H1 (cell line): ENCODE measurements around the gene FKBP2. TPM values are rescaled to one million over a fixed set of nuclear protein-coding genes. Genes with fewer than 3 reads are reported as not detected.

ENCODE experiments used
- CTCF ChIA-PET: fragments of 300-600 bp; sonication (Branson Sonifier 250); formaldehyde crosslinking; loops from one replicate; lab custom pipeline; 2021; ENCODE audit not compliant: partially characterized antibody; lab: Charles Lee
- POLR2A ChIA-PET: fragments of 300-600 bp; sonication (Branson Sonifier 250); formaldehyde crosslinking; loops from one replicate; lab custom pipeline; 2021; ENCODE audit warnings: inconsistent platforms; ENCODE audit not compliant: partially characterized antibody; lab: Charles Lee
- DNase-seq, 2 experiments: peaks; one replicate each; pipeline versions ENCODE4 v3.0.0 to v3.0.0-alpha.2; 2010 to 2022; ENCODE audit warnings: low spot score in 2 of 2, low read depth in 1 of 2, mixed read lengths in 1 of 2
- FAIRE-seq: peaks from 2 replicates; lab custom pipeline; 2011; peaks lifted over from hg19 to GRCh38; lab: Jason Lieb, UNC
- H2AFZ ChIP-seq: 2 replicates; pipeline ENCODE4 v1.8.1; 2012; ENCODE audit warnings: low read length, inconsistent platforms
- H2AK5ac ChIP-seq: 2 replicates; pipeline ENCODE4 v1.6.1; 2013; ENCODE audit warnings: low read depth, low read length
- H2BK120ac ChIP-seq: replicated peaks from 2 replicates; pipeline ENCODE3; 2013; ENCODE audit warnings: low read depth, low read length, inconsistent platforms
- H2BK12ac ChIP-seq: 2 replicates; pipeline ENCODE4 v1.6.1; 2013; ENCODE audit warnings: low read depth, low read length
- H2BK15ac ChIP-seq: 2 replicates; pipeline ENCODE4 v1.6.1; 2013; ENCODE audit warnings: low read length
- H2BK20ac ChIP-seq: 2 replicates; pipeline ENCODE4 v1.6.1; 2013; ENCODE audit warnings: low read length
- H2BK5ac ChIP-seq: 2 replicates; pipeline ENCODE4 v1.6.1; 2013; ENCODE audit warnings: low read depth, low read length
- H3K14ac ChIP-seq: 2 replicates; pipeline ENCODE4 v1.6.1; 2013; ENCODE audit warnings: inconsistent platforms; ENCODE audit not compliant: insufficient read length
- H3K18ac ChIP-seq: 2 replicates; pipeline ENCODE4 v1.6.1; 2013; ENCODE audit warnings: low read length; ENCODE audit errors: extremely low read depth
- H3K23ac ChIP-seq: 2 replicates; pipeline ENCODE4 v1.6.1; 2013; ENCODE audit warnings: inconsistent platforms; ENCODE audit not compliant: insufficient read length
- H3K23me2 ChIP-seq: 2 replicates; pipeline ENCODE4 v1.6.1; 2013; ENCODE audit warnings: low read depth, low read length
- H3K27ac ChIP-seq: 2 replicates; pipeline ENCODE4 v1.6.1; 2011; ENCODE audit warnings: low read depth, low read length, inconsistent platforms
- H3K27me3 ChIP-seq, 4 experiments: replicated peaks in 1 of 4; 1 replicate in 1 of 4; 2 replicates in 3 of 4; pipeline versions ENCODE4 v1.6.1 to v1.8.1; 2011 to 2013; ENCODE audit warnings: low read length in 3 of 4, mild to moderate bottlenecking in 3 of 4, inconsistent platforms in 2 of 4, mixed read lengths in 2 of 4, moderate library complexity in 1 of 4; ENCODE audit not compliant: control insufficient read depth in 3 of 4, insufficient read depth in 3 of 4; ENCODE audit errors: extremely low read depth in 1 of 4
- H3K36me3 ChIP-seq, 4 experiments: 2 replicates each; pipeline versions ENCODE4 v1.6.1 to v1.8.1; 2011 to 2013; ENCODE audit warnings: mild to moderate bottlenecking in 4 of 4, low read length in 3 of 4, moderate library complexity in 2 of 4, control low read depth in 1 of 4, inconsistent platforms in 1 of 4; ENCODE audit not compliant: insufficient read depth in 4 of 4, control insufficient read depth in 2 of 4
- H3K4ac ChIP-seq: replicated peaks from 2 replicates; pipeline ENCODE3; 2013; ENCODE audit warnings: low read length, low read depth, mixed read lengths, inconsistent platforms; ENCODE audit not compliant: insufficient read length
- H3K4me1 ChIP-seq, 4 experiments: replicated peaks in 1 of 4; 1 replicate in 1 of 4; 2 replicates in 3 of 4; pipeline versions ENCODE4 v1.6.1 to v1.8.1; 2011 to 2013; ENCODE audit warnings: low read length in 3 of 4, inconsistent platforms in 2 of 4, mixed read lengths in 1 of 4; ENCODE audit not compliant: insufficient read depth in 4 of 4, control insufficient read depth in 3 of 4
- H3K4me2 ChIP-seq, 2 experiments: 2 replicates each; pipeline versions ENCODE4 v1.6.1 to v1.8.1; 2011 to 2013; ENCODE audit warnings: low read depth in 2 of 2, low read length in 2 of 2, control low read depth in 1 of 2, inconsistent platforms in 1 of 2, mild to moderate bottlenecking in 1 of 2; ENCODE audit not compliant: insufficient read depth in 1 of 2
- H3K4me3 ChIP-seq, 4 experiments: fragments of 200-600, 300-600 bp in 1 of 4; sonication (generic), shearing (Covaris generic), sonication (Bioruptor Twin) in 1 of 4; 2 replicates each; pipeline versions ENCODE4 v1.5.1 to v1.8.1; 2011 to 2016; ENCODE audit warnings: low read length in 4 of 4, low read depth in 3 of 4, control low read depth in 2 of 4, inconsistent platforms in 2 of 4, mild to moderate bottlenecking in 2 of 4, mixed read lengths in 1 of 4, moderate library complexity in 1 of 4; ENCODE audit not compliant: insufficient read depth in 2 of 4; ENCODE audit errors: extremely low read depth in 1 of 4
- H3K56ac ChIP-seq: replicated peaks from 2 replicates; pipeline ENCODE3; 2013; ENCODE audit warnings: low read depth, mild to moderate bottlenecking, mixed read lengths, low read length, inconsistent platforms; ENCODE audit not compliant: insufficient read length
- H3K79me1 ChIP-seq: 2 replicates; pipeline ENCODE4 v1.6.1; 2013; ENCODE audit warnings: low read depth, low read length, control low read depth
- H3K79me2 ChIP-seq, 2 experiments: 2 replicates each; pipeline versions ENCODE4 v1.6.1 to v1.8.1; 2012 to 2013; ENCODE audit warnings: low read length in 2 of 2, mild to moderate bottlenecking in 2 of 2, inconsistent platforms in 1 of 2; ENCODE audit not compliant: insufficient read depth in 2 of 2, control insufficient read depth in 1 of 2
- H3K9ac ChIP-seq, 4 experiments: replicated peaks in 1 of 4; 1 replicate in 1 of 4; 2 replicates in 3 of 4; pipeline versions ENCODE4 v1.6.1 to v1.8.1; 2011 to 2013; ENCODE audit warnings: low read depth in 3 of 4, low read length in 3 of 4, control low read depth in 2 of 4, mild to moderate bottlenecking in 2 of 4, moderate library complexity in 2 of 4, inconsistent platforms in 1 of 4; ENCODE audit errors: extremely low read depth in 1 of 4
- H3K9me3 ChIP-seq, 2 experiments: 2 replicates each; pipeline versions ENCODE4 v1.6.1 to v1.8.1; 2012 to 2013; ENCODE audit warnings: mild to moderate bottlenecking in 2 of 2, moderate library complexity in 2 of 2, control low read depth in 1 of 2, inconsistent platforms in 1 of 2, low read depth in 1 of 2, low read length in 1 of 2, mixed read lengths in 1 of 2; ENCODE audit not compliant: insufficient read depth in 2 of 2
- H4K20me1 ChIP-seq, 2 experiments: replicated peaks in 1 of 2; 2 replicates each; pipeline versions ENCODE3 to v1.8.1; 2011 to 2013; ENCODE audit warnings: inconsistent platforms in 2 of 2, low read length in 2 of 2, mild to moderate bottlenecking in 1 of 2; ENCODE audit not compliant: insufficient read depth in 2 of 2, control insufficient read depth in 1 of 2
- H4K5ac ChIP-seq: 2 replicates; pipeline ENCODE4 v1.6.1; 2013; ENCODE audit warnings: low read length, low read depth, mixed read lengths, inconsistent platforms; ENCODE audit not compliant: insufficient read length
- H4K8ac ChIP-seq: 2 replicates; pipeline ENCODE4 v1.8.0; 2013; ENCODE audit warnings: mild to moderate bottlenecking, moderate library complexity, low read length, inconsistent platforms; ENCODE audit not compliant: insufficient read depth; ENCODE audit errors: extremely low read depth
- H4K91ac ChIP-seq: replicated peaks from 2 replicates; pipeline ENCODE3; 2013; ENCODE audit warnings: low read length, mixed read lengths, inconsistent platforms; ENCODE audit not compliant: insufficient read length
- ATF2 ChIP-seq: IDR thresholded peaks from 2 replicates; pipeline ENCODE4 v1.6.1; 2012; ENCODE audit warnings: low read length, inconsistent platforms
- BRCA1 ChIP-seq: IDR thresholded peaks from 2 replicates; pipeline ENCODE4 v1.6.1; 2012; ENCODE audit warnings: low read depth, low read length, improper control_type of control experiment
- FOSL1 ChIP-seq: IDR thresholded peaks from 2 replicates; pipeline ENCODE4 v1.6.1; 2011; ENCODE audit warnings: mild to moderate bottlenecking, low read depth, low read length, moderate library complexity; ENCODE audit not compliant: insufficient read depth
- HDAC6 ChIP-seq: IDR thresholded peaks from one replicate; pipeline ENCODE4 v1.7.1; 2012; ENCODE audit warnings: low read depth, mild to moderate bottlenecking, inconsistent platforms, low read length, moderate library complexity
- POLR2A ChIP-seq, 2 experiments: IDR thresholded peaks; 1 replicate in 1 of 2; 2 replicates in 1 of 2; pipeline ENCODE4 v1.6.1; 2011; ENCODE audit warnings: low read depth in 2 of 2, low read length in 2 of 2, mild to moderate bottlenecking in 2 of 2; ENCODE audit errors: control extremely low read depth in 1 of 2
- POU5F1 ChIP-seq: IDR thresholded peaks from 2 replicates; pipeline ENCODE4 v1.6.1; 2011; ENCODE audit warnings: low read depth, mild to moderate bottlenecking, low read length, moderate library complexity
- RNF2 ChIP-seq: fragments of 200-900, 300-1000 bp; sonication (generic); IDR thresholded peaks from 2 replicates; pipeline ENCODE4 v1.7.1; 2016; ENCODE audit warnings: borderline replicate concordance, low read depth, mild to moderate bottlenecking, antibody characterized with exemption, low read length; ENCODE audit not compliant: poor library complexity, severe bottlenecking; ENCODE audit errors: missing control alignments
- SAP30 ChIP-seq: fragments of 300-600 bp; sonication (generic); IDR thresholded peaks from 2 replicates; pipeline ENCODE4 v1.7.1; 2012; ENCODE audit warnings: low read length, moderate library complexity, mild to moderate bottlenecking, inconsistent platforms; ENCODE audit not compliant: insufficient read depth, insufficient replicate concordance
- SRF ChIP-seq: IDR thresholded peaks from 2 replicates; pipeline ENCODE4 v1.6.1; 2011; ENCODE audit warnings: mild to moderate bottlenecking, low read depth, low read length, moderate library complexity
- USF2 ChIP-seq: IDR thresholded peaks from 2 replicates; pipeline ENCODE4 v1.6.1; 2011; ENCODE audit warnings: low read length, improper control_type of control experiment
- ZNF274 ChIP-seq: IDR thresholded peaks from 2 replicates; pipeline ENCODE4 v1.7.0; 2012; ENCODE audit warnings: low read length, borderline replicate concordance; ENCODE audit errors: extremely low read depth
- WGBS, 2 experiments: shearing (Covaris generic) in 1 of 2; methylation state at CpG; one replicate each; pipeline versions ENCODE4 v1.1.6 to v1.1.7; 2013 to 2015; ENCODE audit warnings: low lambda C conversion rate in 2 of 2, mixed read lengths in 2 of 2, inconsistent platforms in 1 of 2, low coverage in 1 of 2, missing lambda C conversion rate in 1 of 2; ENCODE audit not compliant: insufficient replicate concordance in 2 of 2, insufficient coverage in 1 of 2, insufficient read length in 1 of 2; ENCODE audit errors: extremely low coverage in 1 of 2, missing lambda C conversion rate in 1 of 2; 5-methylcytosine and 5-hydroxymethylcytosine counted together
- polyA plus RNA-seq, 7 experiments: library from polyadenylated mRNA; depleted of rRNA in 3 of 7; stranded (reverse) in 5 of 7; unstranded in 2 of 7; fragments of >200 nt in 5 of 7; fragments of 200-250 nt in 2 of 7; gene quantifications; 1 replicate in 5 of 7; 2 replicates in 1 of 7; 4 replicates in 1 of 7; pipeline versions ENCODE4 v1.2.1 to v1.2.3, GENCODE V29; 2011 to 2013; ENCODE audit warnings: missing spikeins in 2 of 7, mixed read lengths in 2 of 7
- total RNA-seq: library from RNA; stranded (reverse); fragmentation: NEBNext Ultra II Directional; extraction: Animal tissue kit (Norgen Biotek cat#: 25700); gene quantifications from 2 replicates; pipeline ENCODE4 v1.2.1, GENCODE V29; 2021

Gene FKBP2
- total and polyA plus RNA-seq, 2 of the 8 experiments (the other 6 are each of a cell fraction or from before 2014, with no cell fraction given), result 41.7 to 52.5 TPM

DNA sequence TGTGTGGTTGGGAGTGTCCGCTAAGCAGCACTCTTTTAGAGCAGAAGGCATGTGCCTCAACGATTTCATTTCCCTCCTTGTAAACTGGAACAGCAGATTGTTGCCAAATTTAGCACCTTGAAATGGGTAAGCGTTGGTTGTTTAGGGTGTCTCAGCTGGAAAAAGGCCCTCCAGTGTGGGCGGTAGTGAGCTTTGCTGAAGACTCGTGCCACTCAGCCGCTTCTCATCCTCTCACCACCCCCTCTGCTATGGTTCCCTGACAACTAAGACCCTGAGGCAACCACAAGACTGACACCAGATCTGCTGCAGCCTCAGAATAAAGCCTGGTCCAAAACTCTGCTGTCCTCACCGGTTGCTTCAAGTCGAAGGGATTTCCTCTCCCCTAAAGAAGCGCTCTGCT is 44.3 kb upstream of the FKBP2 start:
- POLR2A ChIA-PET, result interaction anchor here (1.0 to 4.4 kb wide), 5 partner anchors 10 to 49 kb away, joined by 3 to 21 read pairs (median 4); partner anchors contain the start of genes FERMT3 and STIP1
- Histone ChIP-seq H2AK5ac (no peak overlapping the region), H2BK12ac (no peak overlapping the region), H3K79me2 (peaks cover 0 to 15% of the 10 kb centered on the region in 2 experiments; a peak in 3 of 4 replicates), H4K91ac (no peak overlapping the region), H2BK120ac (no peak overlapping the region), H3K23me2 (no peaks in the 10 kb centered on the region; the same call in 1 of the 2 replicates), H3K23ac (no peak overlapping the region), H2BK5ac (no peak overlapping the region), H3K4me3 (no peak overlapping the region), H3K4me2 (no peak overlapping the region), H4K20me1 (peaks cover 9 to 28% of the 10 kb centered on the region in 2 experiments), H3K4ac (no peak overlapping the region), H3K79me1 (peaks cover 10% of the 10 kb centered on the region), H3K27me3 (no peaks in the 10 kb centered on the region), H2BK20ac (no peak overlapping the region), H3K36me3 (peaks cover 51 to 91% (median 81%) of the 10 kb centered on the region in 4 experiments), H3K4me1 (no peaks in the 10 kb centered on the region), H4K5ac (no peak overlapping the region), H3K9ac (no peak overlapping the region), H3K9me3 (no peaks in the 10 kb centered on the region), H3K56ac (no peak overlapping the region), H3K27ac (no peak overlapping the region), H4K8ac (no peak overlapping the region), H2BK15ac (no peak overlapping the region), H3K18ac (no peak overlapping the region), H3K14ac (no peak overlapping the region), H2AFZ (no peak overlapping the region)
- CTCF ChIA-PET, result interaction anchor here (1.1 to 1.9 kb wide), 5 partner anchors 8 to 50 kb away, joined by 3 to 9 read pairs (median 4); partner anchors contain the start of gene FERMT3
- FAIRE-seq (no peak), DNase-seq (no peak)
- 90% methylated on average over 9 of the region's 9 CpGs; no CpG with 5 or more reads in 1 of the 2 experiments for WGBS, 2 experiments
- TF ChIP-seq FOSL1 (no peak), POU5F1 (no peak), POLR2A (IDR thresholded peaks at IDR 0.05; ENCODE audit: control extremely low read depth in 1 of 2, low read depth in 2 of 2, low read length in 2 of 2) (no peak), RNF2 (no peak), ATF2 (no peak), USF2 (no peak), HDAC6 (no peak), SAP30 (no peak), ZNF274 (no peak), SRF (no peak), BRCA1 (no peak)
